Measurements from ENCODE around the gene STAMBP. TPM values are rescaled to one million over a fixed set of nuclear protein-coding genes. Genes with fewer than 3 reads are reported as not detected.

Gene STAMBP
- total RNA-seq, 1 experiment from 2014 or later, result 43.1 TPM

Other genes with a start within 250 kb of the STAMBP start
- not detected in 2 replicates for gene NAT8, start 186.5 kb upstream of the STAMBP start, total RNA-seq (2014; rRNA removed; shearing (Covaris generic); ENCODE audit: low replicate concordance)
- gene TPRKB, start 91.6 kb upstream of the STAMBP start, total RNA-seq (2014; rRNA removed; shearing (Covaris generic); ENCODE audit: low replicate concordance), result 48.1 and 60.8 TPM in 2 replicates
- 13.0 and 26.1 TPM in 2 replicates for gene DUSP11, start 48.9 kb upstream of the STAMBP start, total RNA-seq (2014; rRNA removed; shearing (Covaris generic); ENCODE audit: low replicate concordance)
- gene C2orf78, start 44.8 kb upstream of the STAMBP start, total RNA-seq (2014; rRNA removed; shearing (Covaris generic); ENCODE audit: low replicate concordance), result not detected in 2 replicates
- not detected in 2 replicates for gene ACTG2, start 64.0 kb downstream of the STAMBP start, total RNA-seq (2014; rRNA removed; shearing (Covaris generic); ENCODE audit: low replicate concordance)
- 28.4 and 51.8 TPM in 2 replicates for gene DGUOK, start 97.9 kb downstream of the STAMBP start, total RNA-seq (2014; rRNA removed; shearing (Covaris generic); ENCODE audit: low replicate concordance)
- gene TET3, start 155.9 kb downstream of the STAMBP start, total RNA-seq (2014; rRNA removed; shearing (Covaris generic); ENCODE audit: low replicate concordance), result 1.6 and 2.1 TPM in 2 replicates

Measured in MG63 (cell line).